ENCODE measurements around the gene SDK1.

The SDK1 gene

GRCh38 chr7:3416453-3416852 lies 115.4 kb downstream of the SDK1 start:
- no peak for DNase-seq

- no peak for DNase-seq
These were observed 124.0 kb downstream of the SDK1 start for GRCh38 chr7:3425087-3425486.

GRCh38 chr7:3426064-3426463 lies 125.0 kb downstream of the SDK1 start:
- no peak for DNase-seq

- no peak for DNase-seq
These were observed 126.9 kb downstream of the SDK1 start for GRCh38 chr7:3427957-3428356.

- DNase-seq: no peak
These were observed 128.9 kb downstream of the SDK1 start for GRCh38 chr7:3429981-3430380.

- no peak for DNase-seq
These were observed 129.5 kb downstream of the SDK1 start for GRCh38 chr7:3430588-3430987.

- DNase-seq: no peak
These were observed 130.3 kb downstream of the SDK1 start for GRCh38 chr7:3431306-3431705.

GRCh38 chr7:3432911-3433310 lies 131.9 kb downstream of the SDK1 start:
- DNase-seq: no peak

- no peak for DNase-seq
These were observed 133.6 kb downstream of the SDK1 start for GRCh38 chr7:3434611-3435010.

- no peak for DNase-seq
These were observed 135.1 kb downstream of the SDK1 start for GRCh38 chr7:3436112-3436511.

GRCh38 chr7:3436746-3437145 lies 135.7 kb downstream of the SDK1 start:
- DNase-seq: no peak

GRCh38 chr7:3437467-3437866 lies 136.4 kb downstream of the SDK1 start:
- no peak for DNase-seq

- DNase-seq: no peak
These were observed 137.3 kb downstream of the SDK1 start for GRCh38 chr7:3438352-3438751.

- no peak for DNase-seq
These were observed 138.4 kb downstream of the SDK1 start for GRCh38 chr7:3439333-3440030.

- no peak for DNase-seq
These were observed 139.5 kb downstream of the SDK1 start for GRCh38 chr7:3440509-3440908.

- DNase-seq: no peak
These were observed 142.7 kb downstream of the SDK1 start for GRCh38 chr7:3443716-3444115.

GRCh38 chr7:3446786-3447185 lies 145.7 kb downstream of the SDK1 start:
- no peak for DNase-seq

- no peak for DNase-seq
These were observed 150.6 kb downstream of the SDK1 start for GRCh38 chr7:3451701-3452100.

GRCh38 chr7:3453398-3453797 lies 152.3 kb downstream of the SDK1 start:
- no peak for DNase-seq

- DNase-seq: no peak
These were observed 154.9 kb downstream of the SDK1 start for GRCh38 chr7:3455806-3456595.

- no peak for DNase-seq
These were observed 158.1 kb downstream of the SDK1 start for GRCh38 chr7:3459111-3459510.

GRCh38 chr7:3461923-3462322 lies 160.9 kb downstream of the SDK1 start:
- DNase-seq: no peak

- DNase-seq: no peak
These were observed 162.6 kb downstream of the SDK1 start for GRCh38 chr7:3463696-3464095.

GRCh38 chr7:3464900-3465622 lies 164.0 kb downstream of the SDK1 start:
- no peak for DNase-seq

Data from retina (tissue), 1 donor.